ENCODE data around the gene CNGB1. TPM values are rescaled to one million over a fixed set of nuclear protein-coding genes. Genes with fewer than 3 reads are reported as not detected.
"Not testable (repeated sequence)": the region's sequence is repeated elsewhere in the genome, so short reads cannot be mapped to it uniquely, and the experiment has no call there.

CNGB1 gene
- polyA plus RNA-seq (ENCODE audit: insufficient read depth in 1 of 5, insufficient read length in 5 of 5, low replicate concordance in 1 of 5) = under 1 TPM in 4 of 5 donors, not detected in 1; 0.04 to 0.13 (median 0.08) TPM
- long read RNA-seq, donor 1 = 0 reads
- long read RNA-seq, donor 2 = 0 reads
- long read RNA-seq, donor 3 = 0 reads
- long read RNA-seq, donor 4 = 0 reads
- long read RNA-seq, donor 5 = 0 reads
- long read RNA-seq, donor 6 = 0 reads
- long read RNA-seq, donor 7, partial matches to known transcripts = 44 of 102 reads
- long read RNA-seq, donor 7, other reads (novel, unspliced or antisense) = 58 of 102 reads
- long read RNA-seq, donor 8 = 0 reads

DNA sequence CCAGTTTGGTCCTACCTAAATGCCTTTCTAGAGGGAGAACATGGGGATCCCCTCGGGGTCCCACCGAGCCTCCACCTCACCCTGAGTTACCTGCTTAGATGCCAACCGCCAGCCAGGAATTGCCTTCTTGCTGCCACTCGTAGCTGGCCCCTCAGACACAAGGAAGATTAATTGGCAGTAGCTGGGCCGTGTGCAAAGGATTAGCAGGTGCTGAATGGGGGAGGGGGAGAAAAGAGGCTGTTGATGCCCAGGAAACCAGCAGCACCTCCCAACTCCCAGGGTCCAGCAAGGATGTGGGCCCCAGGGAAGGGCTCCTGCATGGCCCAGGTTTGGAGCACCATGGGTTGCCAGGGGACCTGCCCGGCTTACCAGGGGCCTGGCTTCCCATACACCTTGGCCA is at the start of gene CNGB1:
Gene CNGB1 (minus strand): TSS at position 159 of the 400 bp plus-strand sequence. CDS start 3,842 bp downstream, outside the sequence.
- DNase-seq = no peak

- no peak for DNase-seq
Observed at GRCh38 chr16:58019866-58020538, 49.1 kb upstream of the CNGB1 start.

GRCh38 chr16:58018803-58019202 is 47.9 kb upstream of the CNGB1 start:
- DNase-seq = no peak

DNA sequence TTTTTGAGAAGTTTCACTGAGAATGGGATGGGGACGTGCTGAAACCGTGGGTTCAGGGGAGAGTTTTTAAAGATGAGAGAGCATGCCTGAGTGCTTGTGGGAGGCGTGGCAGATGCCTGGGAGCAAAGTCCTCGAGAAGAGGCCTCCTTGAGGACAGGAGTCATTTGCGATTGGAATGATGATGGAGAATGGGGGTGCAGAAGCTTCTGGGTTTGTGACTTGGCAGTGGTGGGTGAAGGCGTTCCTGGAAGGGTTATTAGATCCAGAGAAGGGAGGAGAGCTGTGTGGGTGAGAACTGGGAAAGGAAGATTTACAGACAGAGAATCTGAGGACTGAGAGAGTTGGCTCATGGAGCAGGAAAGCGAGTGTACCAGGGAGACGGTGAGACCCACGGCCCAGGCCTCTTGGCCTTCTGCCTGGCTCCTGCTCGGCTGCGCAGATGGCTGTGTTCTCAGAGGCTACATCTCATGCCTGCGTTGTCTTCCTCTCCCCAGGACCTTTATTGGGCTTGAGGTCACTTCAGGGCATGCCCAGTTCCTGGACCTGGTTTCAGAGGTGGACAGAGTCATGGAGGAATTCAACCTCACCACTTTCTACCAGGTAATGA is 46.0 kb upstream of the CNGB1 start:
- no peak for DNase-seq

- DNase-seq = no peak
Observed at GRCh38 chr16:58013201-58013956, 42.5 kb upstream of the CNGB1 start.

DNA sequence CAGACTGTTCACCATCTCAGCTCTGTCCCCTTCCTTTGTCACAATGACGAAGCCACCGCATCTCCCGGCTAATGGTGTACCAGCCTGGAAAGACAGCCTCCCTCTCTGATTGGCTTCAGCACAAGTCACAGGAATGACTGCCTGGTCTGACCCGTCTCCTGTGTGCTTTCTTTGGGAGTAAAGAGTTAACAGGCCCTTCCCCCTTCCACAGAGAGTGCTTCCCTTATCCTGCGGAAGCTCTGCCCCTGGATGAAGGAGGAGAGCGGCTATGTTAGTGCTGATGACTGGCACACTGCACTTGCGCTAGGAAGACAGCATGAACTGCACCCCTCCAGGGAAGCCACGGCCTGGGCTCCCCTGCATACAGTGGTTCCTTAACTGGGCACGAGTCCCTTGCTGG is 41.6 kb upstream of the CNGB1 start:
- DNase-seq = no peak

DNA sequence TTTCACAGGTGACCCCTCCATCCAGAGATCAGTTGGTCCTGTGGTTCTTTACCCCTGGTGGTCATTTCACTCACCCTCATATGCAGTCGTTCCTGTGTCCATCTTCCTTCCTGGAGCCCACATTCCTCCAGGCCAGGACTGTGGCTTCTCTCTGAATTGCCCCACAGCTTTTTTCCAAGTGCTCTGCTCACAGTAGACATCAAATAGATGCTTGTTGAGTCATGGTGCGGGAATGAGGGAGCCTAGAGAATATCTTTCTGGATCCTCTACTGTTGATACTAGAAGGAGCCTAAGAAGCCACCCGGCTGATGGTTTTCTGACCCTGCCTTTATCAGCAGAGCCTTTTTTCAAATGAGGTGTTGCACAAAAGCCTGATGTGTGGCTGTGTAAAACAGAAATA is 40.7 kb upstream of the CNGB1 start:
- DNase-seq = no peak

DNA sequence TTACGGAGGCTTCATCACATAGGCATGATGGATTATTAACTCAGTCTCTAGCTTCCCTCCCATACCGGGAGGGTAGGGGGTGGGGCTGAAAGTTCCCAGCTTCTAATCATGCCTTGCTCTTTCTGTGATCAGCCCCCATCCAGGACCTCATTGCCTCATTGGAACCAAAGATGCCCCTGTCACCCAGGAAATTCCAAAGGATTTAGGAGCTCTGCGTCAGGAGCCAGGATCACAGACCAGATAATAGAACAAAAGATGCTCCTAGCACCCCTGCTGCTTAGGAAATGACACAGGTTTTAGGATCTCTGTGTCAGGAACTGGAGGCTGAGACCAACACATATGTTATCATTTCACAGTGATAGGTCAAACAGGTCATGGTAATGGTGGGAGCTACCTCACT is 40.0 kb upstream of the CNGB1 start:
- DNase-seq = no peak

DNA sequence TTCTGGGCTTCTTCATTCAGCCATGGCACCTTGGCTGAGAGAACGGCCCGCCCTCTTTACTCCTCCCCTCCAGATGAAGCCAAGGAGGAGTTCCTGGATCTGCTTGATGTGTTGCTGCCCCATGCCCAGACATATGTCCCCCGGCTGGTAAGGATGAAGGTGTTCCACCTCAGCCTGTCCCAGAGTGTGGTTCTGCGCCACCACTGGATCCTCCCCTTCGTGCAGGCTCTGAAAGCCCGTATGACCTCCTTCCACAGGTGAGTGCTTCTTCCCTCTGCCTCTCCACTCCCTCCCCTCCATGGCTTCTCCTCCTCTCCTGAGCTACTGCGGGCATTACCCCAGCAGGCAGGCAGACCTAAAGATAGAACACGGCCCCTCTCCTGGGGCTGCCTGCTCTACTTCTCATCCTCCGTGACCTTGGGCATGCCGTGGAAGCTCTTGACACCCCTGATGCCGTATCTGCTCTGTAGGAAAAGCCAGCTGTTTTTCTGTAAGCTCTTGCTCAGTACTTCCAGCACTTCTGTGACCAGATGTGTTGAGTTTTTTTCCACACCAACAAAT is 39.0 kb upstream of the CNGB1 start:
- DNase-seq = no peak

GRCh38 chr16:58004736-58005135 is 33.8 kb upstream of the CNGB1 start:
- DNase-seq = not testable (repeated sequence)

DNA sequence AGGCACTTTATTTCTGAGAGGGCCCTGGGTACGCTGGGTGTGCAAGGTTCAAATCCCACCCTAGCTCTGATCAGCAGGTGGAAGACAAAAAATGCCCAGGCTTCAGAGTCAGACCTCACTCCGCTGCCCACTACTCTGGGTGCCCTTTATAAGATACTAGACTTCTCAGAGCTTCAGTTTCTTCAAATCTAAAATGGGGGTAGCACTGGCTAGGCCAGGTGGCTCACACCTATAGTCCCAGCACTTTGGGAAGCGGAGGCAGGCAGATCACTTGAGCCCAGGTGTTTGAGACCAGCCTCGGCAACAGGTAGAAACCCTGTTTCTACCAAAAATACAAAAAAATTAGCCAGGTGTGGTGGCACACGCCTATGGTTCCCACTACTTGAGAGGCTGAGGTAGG is 32.0 kb upstream of the CNGB1 start:
- DNase-seq = no peak

DNA sequence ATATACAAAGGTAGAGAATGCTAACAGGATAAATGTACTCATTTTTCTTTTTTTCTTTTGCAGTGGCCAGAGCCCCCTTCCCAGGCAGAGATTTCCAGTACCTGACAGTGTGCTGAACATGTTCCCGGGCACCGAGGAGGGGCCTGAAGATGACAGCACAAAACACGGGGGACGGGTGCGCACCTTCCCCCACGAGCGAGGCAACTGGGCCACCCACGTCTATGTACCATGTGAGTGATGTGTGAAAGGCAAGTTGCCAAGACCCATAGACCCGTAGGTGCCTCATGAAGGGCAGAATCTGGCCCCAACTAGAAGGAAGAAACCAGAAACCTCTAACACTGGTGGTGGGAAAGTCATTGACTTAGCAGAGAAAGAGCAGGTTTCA is 31.5 kb upstream of the CNGB1 start:
- DNase-seq = no peak

DNA sequence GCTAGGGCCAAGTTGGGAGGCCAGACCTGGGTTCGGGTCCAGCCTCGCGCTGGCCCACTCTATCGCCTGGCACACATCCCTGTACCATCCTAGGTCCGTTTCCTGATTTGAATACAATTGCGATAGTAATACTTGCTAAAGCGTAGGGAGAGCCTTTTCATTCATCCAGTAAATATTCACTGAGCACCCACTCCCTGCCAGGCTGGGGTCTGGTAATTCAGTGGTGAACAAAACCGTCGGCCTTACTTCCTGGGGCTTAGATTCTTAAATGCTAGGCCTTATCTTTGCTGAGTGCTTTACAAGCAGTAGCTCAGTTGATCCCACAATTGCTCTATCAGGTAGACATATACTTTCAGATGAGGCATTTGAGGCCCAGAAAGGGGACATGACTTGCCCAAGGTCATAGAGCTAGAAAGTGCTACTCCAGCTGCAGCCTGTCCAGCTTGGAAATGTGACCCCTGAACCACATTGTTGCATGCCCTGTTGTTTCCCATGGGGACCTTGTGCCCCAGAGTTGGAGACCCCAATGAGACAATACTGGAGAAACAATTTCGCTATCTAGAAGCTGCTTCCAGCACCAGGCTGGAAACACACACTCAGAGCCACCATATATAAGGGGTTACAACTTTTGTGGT is 31.0 kb upstream of the CNGB1 start:
- no peak for DNase-seq

GRCh38 chr16:58000706-58001676 is 30.1 kb upstream of the CNGB1 start, which contains the start of gene USB1:
Gene USB1, plus strand, starts transcription at chr16:58001407. Its CDS starts 77 bp downstream, at chr16:58001484.
- DNase-seq = peak; percentile 80 to 82

DNA sequence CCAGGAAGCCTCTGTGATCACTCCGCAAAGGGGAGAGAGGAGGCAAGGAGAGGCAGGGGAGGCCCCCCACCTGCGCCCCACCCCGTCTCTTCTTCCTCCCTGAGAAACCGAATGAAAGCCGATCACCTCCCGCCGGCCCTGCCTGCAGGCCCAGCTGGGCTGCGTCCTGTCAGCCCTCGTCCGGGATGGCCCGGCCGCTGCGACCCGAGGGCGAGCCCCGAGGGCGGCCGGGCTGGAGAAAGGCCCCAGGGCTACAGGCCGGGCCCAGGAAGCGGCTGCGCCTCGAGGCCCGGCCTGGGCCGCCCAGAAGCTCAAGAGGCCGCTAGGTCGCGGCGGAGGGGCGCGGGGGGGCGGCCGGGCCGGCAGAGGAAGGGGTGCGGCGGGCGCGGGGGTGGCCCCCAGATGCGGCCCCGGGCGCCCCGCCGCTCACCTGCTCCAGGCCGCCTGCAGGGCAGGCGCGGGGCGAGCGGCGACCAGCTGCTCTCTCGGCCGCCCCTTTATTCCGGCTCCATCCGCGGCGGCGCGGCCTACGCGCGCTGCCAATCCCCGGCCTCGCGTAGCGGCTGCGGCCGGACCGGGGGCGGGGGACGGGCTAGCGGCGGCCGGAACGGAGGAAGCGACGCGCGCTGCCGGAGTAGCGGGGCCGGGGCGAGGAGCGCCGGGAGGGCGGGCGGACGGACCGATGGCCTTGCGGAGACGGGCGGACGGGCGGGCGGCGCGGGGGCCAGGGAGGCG is 29.2 kb upstream of the CNGB1 start, which contains the start of gene ZNF319:
Gene ZNF319 (minus strand): TSS at position 702 of the 735 bp plus-strand sequence. CDS start 2,407 bp downstream, outside the sequence.
- DNase-seq = no peak

DNA sequence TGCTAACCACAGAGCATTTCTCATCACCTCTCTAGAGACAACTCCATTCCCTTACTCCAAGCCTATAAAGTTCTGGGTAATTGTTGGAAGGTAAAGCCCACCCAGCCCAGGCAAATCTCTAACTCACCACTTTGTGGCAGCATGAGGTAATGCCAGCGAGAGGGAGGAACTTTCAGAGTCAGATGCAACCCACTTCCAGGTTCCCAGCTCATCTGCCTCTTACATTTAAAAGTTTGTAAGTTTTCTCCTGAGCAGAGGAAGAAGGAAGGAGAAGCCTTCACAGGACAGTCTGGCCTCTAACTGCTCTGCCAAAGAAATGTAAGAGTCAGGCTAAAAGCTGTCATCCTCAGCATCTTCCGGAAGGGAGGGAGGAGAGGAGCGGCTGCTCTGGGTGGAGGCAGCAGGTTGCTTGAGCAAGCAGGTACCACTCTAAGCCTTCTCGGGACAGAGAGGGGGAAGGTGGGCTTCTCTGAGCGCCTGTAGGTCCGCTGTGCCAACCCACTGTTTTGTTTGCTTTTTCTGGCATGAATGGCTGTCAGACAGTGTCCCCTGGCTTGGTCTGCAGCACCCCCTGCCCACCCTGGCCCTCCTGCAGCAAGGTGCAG is 28.5 kb upstream of the CNGB1 start:
- no peak for DNase-seq

DNA sequence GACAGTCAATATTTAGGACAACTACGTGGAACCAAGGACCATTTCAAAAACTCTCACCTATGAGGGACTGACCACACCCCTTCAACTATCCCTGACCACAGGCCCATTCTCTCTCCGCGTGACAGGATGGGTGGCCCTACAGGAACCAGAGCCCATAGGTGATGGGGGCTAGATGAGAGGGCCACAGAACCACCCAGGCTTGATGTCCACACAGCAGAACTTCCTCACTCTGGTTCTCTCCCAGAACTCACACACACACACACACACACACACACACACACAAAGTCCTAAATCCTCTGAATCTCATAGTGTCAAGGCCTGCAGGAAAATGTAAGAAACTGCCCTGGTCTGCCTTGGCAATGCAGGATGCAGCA is 28.1 kb upstream of the CNGB1 start:
- no peak for DNase-seq

DNA sequence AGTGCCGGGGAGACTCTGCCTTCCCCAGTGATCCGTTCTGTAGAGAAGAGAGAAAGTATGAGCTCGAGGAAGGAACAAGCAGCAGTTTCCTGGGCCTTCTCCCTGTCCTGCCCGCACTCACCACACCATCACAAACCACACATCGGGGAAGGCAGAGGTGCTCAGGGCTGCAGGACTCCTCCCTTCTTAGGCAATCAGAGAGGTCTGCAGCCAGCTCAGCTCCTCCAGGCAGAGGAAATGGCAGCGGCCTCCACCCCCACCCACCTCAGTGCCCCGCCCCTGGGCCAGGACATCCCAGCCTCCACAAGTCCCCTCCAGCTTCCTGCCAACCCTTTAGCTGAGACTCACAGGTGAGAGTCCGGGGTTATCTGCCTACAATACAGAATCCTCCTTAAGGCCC is 27.6 kb upstream of the CNGB1 start:
- no peak for DNase-seq
